HG03064 (cell line): ENCODE measurements around the gene AP1G2.
A peak's percentile ranks its signal among the peaks of the same experiment; 100 is the strongest.
"Not testable (repeated sequence)": the region's sequence is repeated elsewhere in the genome, so short reads cannot be mapped to it uniquely, and the experiment has no call there.

Source experiments
- ATAC-seq: cut with Tn5 transposase; IDR thresholded peaks from one replicate; pipeline ENCODE4 v1.9.1; 2021; ENCODE audit warnings: low read depth; ENCODE audit not compliant: unreplicated experiment

AP1G2 gene

GRCh38 chr14:23600322-23600707 lies 32.7 kb upstream of the AP1G2 start:
- no peak for ATAC-seq

GRCh38 chr14:23594191-23594590 lies 26.6 kb upstream of the AP1G2 start:
- ATAC-seq, result not testable (repeated sequence)

GRCh38 chr14:23590198-23590597 lies 22.6 kb upstream of the AP1G2 start:
- ATAC-seq, result no peak

- no peak for ATAC-seq
Measured at GRCh38 chr14:23589606-23590005, 22.0 kb upstream of the AP1G2 start.

GRCh38 chr14:23588884-23589598 lies 21.4 kb upstream of the AP1G2 start:
- ATAC-seq, result peak; percentile 88

GRCh38 chr14:23584527-23585203 lies 17.1 kb upstream of the AP1G2 start:
- ATAC-seq, result not testable (repeated sequence)

GRCh38 chr14:23583761-23584526 lies 16.4 kb upstream of the AP1G2 start:
- ATAC-seq, result not testable (repeated sequence)

- ATAC-seq, result no peak
Measured at GRCh38 chr14:23582906-23583760, 15.5 kb upstream of the AP1G2 start.

GRCh38 chr14:23580948-23581281 lies 13.3 kb upstream of the AP1G2 start:
- no peak for ATAC-seq

- no peak for ATAC-seq
Measured at GRCh38 chr14:23580152-23580926, 12.7 kb upstream of the AP1G2 start.

GRCh38 chr14:23579739-23580138 lies 12.1 kb upstream of the AP1G2 start:
- no peak for ATAC-seq

- no peak for ATAC-seq
Measured at GRCh38 chr14:23579311-23579630, 11.7 kb upstream of the AP1G2 start.

- no peak for ATAC-seq
Measured at GRCh38 chr14:23578560-23579310, 11.1 kb upstream of the AP1G2 start, which contains the start of gene JPH4. Gene JPH4 (minus strand): TSS chr14:23578790. CDS start chr14:23577453, 1,337 bp downstream.

GRCh38 chr14:23577710-23578392 lies 10.3 kb upstream of the AP1G2 start:
- ATAC-seq, result no peak

- ATAC-seq, result no peak
Measured at GRCh38 chr14:23577004-23577681, 9.6 kb upstream of the AP1G2 start.

- no peak for ATAC-seq
Measured at GRCh38 chr14:23573384-23574015, 5.9 kb upstream of the AP1G2 start.

- ATAC-seq, result no peak
Measured at GRCh38 chr14:23572836-23573235, 5.2 kb upstream of the AP1G2 start.

- ATAC-seq, result no peak
Measured at GRCh38 chr14:23572524-23572828, 4.9 kb upstream of the AP1G2 start.
